Activated CD4-positive, alpha-beta T cell treated with anti-CD3 and anti-CD28 coated beads, Interleukin-2, Interleukin-4, amounts not matched to agents 100 ng/mL and 50 ng/mL, durations not matched to agents 16 hours and 8 hours (primary cell): ENCODE data around the gene PARP16.
"Not testable (repeated sequence)": the region's sequence is repeated elsewhere in the genome, so short reads cannot be mapped to it uniquely, and the experiment has no call there.

Experiments used
- DNase-seq: peaks from one replicate; pipeline ENCODE4 v3.0.0-alpha.2; 2020; ENCODE audit warnings: low spot score

Gene PARP16

GRCh38 chr15:65275728-65276126, 11.0 kb downstream of the PARP16 start:
- DNase-seq: no peak

- DNase-seq: no peak
These were observed 11.5 kb downstream of the PARP16 start for GRCh38 chr15:65275104-65275727.

GRCh38 chr15:65270811-65271545, 15.7 kb downstream of the PARP16 start:
- DNase-seq: peak; percentile 35

GRCh38 chr15:65268411-65268810, 18.3 kb downstream of the PARP16 start:
- no peak for DNase-seq

GRCh38 chr15:65266469-65266868, 20.2 kb downstream of the PARP16 start:
- no peak for DNase-seq

- DNase-seq: no peak
These were observed 21.7 kb downstream of the PARP16 start for GRCh38 chr15:65264863-65265430.

GRCh38 chr15:65263313-65263712, 23.4 kb downstream of the PARP16 start:
- DNase-seq: no peak

GRCh38 chr15:65260968-65261367, 25.7 kb downstream of the PARP16 start:
- no peak for DNase-seq

GRCh38 chr15:65259367-65259797, 27.3 kb downstream of the PARP16 start:
- no peak for DNase-seq

- no peak for DNase-seq
These were observed 28.1 kb downstream of the PARP16 start for GRCh38 chr15:65258375-65259262.

- DNase-seq: no peak
These were observed 31.1 kb downstream of the PARP16 start for GRCh38 chr15:65255486-65256140.

GRCh38 chr15:65254758-65255157, 31.9 kb downstream of the PARP16 start:
- no peak for DNase-seq

GRCh38 chr15:65254356-65254755, 32.3 kb downstream of the PARP16 start:
- DNase-seq: no peak

- DNase-seq: peak; percentile 48
These were observed 37.0 kb downstream of the PARP16 start for GRCh38 chr15:65249641-65250040.

GRCh38 chr15:65248511-65249255, 38.0 kb downstream of the PARP16 start:
- no peak for DNase-seq

- DNase-seq: no peak
These were observed 39.7 kb downstream of the PARP16 start for GRCh38 chr15:65246939-65247338.

GRCh38 chr15:65246026-65246714, 40.5 kb downstream of the PARP16 start:
- DNase-seq: no peak

GRCh38 chr15:65245096-65245856, 41.4 kb downstream of the PARP16 start:
- no peak for DNase-seq

- no peak for DNase-seq
These were observed 42.0 kb downstream of the PARP16 start for GRCh38 chr15:65244638-65245037.

GRCh38 chr15:65236443-65236842, 50.2 kb downstream of the PARP16 start:
- not testable (repeated sequence) for DNase-seq
